GM18511 (cell line): ENCODE measurements around the gene UNC45A.
"Not testable (repeated sequence)": the region's sequence is repeated elsewhere in the genome, so short reads cannot be mapped to it uniquely, and the experiment has no call there.

Experiments used
- ATAC-seq: cut with Tn5 transposase; IDR thresholded peaks from one replicate; pipeline ENCODE4 v1.9.1; 2021; ENCODE audit warnings: mild to moderate bottlenecking, moderate library complexity; ENCODE audit not compliant: unreplicated experiment

UNC45A gene

DNA sequence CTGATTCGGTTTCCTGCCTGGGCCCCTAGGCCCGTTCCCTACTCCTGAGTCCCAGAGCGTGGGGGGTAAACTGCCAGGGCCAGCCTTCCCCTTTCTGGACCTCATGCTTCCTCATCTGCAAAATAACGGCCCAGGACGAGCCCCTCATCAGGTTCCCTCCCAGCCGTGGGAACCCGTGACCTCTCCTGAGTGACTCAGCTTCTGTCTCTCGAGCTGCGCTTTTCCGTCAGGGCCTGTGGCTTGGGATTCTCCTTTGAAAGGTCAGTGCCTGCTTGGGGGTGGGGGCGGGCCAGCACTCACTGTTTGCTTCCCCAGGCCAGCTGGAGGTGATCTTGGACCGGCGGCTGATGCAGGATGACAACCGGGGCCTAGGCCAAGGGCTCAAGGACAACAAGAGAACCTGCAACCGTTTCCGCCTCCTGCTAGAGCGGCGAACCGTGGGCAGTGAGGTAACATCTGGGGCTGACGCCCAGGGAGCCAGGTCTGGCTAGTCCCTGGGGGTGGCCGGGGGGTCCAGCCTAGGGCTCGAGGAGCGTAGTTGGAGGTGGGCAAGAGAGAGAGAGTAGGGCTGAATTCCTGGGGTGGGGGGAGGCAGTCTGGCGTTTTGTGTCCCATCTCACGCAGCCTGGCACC, 19.2 kb upstream of the UNC45A start:
- no peak for ATAC-seq

DNA sequence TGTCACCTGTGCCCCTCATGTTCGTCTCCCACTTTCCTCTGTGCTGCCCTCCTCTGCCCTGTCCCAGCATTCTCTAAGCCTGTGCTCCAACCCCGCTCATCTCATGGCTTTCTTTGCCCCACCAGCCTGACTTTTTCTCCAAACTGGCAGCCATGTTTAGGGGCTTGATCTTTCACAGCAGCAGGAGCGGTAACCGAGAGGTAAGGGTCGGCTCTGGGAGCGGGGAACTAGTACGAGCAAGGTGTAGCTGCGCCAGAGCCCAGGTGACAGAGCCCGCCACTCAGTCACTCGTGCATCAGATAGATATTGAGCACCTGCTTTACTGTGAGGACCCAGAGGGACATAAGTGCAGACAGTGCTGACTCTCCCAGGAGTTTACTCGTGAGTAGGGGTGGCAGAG, 18.6 kb upstream of the UNC45A start:
- ATAC-seq: no peak

DNA sequence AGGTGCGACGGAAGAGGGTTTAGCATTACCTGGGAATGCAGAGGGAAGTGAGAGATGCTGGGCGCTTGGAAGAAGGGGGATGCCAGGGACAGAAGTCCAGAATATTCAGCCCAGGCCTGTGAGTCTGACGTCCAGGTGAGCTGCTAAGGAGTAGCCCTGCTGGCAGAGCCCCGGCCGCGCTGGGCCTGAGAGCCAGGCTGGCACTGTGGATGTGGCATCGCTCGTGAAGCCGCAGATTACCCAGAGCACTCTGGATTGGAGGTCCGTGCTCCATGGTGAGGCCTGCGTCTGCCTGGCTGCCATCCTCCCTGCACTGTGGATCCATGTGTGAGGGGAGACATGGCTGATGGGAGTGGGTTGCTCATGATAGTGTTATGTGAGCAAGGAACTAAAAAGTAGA, 17.5 kb upstream of the UNC45A start:
- ATAC-seq: no peak

DNA sequence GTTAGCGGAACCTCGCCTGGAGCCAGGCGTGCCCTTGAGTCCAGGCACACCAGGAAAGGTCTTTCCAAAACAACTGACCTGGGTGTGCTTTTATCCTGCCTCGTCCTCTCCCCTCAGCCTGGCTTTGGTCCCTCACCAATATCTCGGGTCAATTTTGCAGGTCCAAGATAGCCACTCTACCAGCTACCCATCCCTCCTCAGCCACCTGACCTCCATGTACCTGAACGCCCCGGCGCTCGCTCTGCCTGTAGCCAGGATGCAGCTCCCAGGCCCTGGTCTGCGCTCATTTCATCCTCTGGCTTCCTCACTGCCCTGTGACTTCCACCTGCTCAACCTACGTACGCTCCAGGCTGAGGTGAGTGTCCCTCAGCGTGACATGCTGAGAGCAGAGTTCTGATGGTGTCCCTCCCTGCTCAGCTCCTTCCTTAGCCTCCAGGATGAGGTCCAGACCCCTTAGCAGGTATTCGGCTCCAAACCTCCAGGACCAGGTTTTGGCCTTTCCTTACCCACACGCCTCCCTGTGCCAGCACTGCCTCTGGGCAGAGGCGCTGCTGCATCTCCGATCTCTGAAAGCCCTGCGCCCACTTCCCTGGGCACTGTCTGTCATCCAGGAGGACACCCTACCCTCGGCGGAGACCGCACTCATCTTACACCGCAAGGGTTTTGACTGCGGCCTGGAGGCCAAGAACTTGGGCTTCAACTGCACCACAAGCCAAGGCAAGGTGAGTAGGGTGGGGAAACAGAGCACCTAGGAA, 16.9 kb upstream of the UNC45A start:
- no peak for ATAC-seq

DNA sequence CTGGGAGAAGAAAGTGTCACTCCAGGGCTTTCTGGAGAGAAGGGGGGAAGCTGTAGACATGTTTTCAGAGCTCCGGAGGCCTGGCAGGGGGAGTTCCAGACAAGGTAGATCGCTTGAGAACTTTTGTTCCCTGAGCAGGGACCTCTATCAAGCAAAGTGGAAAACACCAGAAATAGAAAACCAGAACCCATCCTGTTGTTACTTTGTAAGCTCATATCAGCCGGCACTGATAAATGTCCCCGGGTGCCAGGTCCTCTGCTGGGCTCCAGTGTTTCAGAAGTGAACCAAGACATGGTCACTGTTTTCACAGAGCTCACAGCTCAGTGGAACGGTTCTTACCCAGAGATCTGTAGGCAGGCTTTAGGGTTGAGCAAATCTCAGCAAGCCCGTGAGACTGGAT, 16.2 kb upstream of the UNC45A start:
- no peak for ATAC-seq

DNA sequence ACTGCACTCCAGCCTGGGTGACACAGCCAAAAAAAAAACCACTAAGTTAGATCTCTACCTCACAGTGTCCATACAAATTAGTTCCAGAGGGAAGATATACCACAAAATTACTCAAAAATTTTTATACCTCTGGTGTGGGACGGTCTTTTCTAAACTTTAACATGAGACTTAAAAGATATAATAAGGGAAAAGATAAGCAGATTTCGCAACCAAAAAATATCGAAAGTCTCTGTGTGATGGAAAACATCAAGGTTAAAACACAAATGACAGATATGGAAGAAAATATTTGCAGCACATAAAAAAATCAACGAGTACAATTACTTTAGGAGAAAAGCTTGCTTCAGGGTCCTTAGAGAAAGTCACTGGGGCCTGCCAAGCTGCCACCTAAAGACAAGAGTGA, 13.2 kb upstream of the UNC45A start:
- ATAC-seq: no peak

DNA sequence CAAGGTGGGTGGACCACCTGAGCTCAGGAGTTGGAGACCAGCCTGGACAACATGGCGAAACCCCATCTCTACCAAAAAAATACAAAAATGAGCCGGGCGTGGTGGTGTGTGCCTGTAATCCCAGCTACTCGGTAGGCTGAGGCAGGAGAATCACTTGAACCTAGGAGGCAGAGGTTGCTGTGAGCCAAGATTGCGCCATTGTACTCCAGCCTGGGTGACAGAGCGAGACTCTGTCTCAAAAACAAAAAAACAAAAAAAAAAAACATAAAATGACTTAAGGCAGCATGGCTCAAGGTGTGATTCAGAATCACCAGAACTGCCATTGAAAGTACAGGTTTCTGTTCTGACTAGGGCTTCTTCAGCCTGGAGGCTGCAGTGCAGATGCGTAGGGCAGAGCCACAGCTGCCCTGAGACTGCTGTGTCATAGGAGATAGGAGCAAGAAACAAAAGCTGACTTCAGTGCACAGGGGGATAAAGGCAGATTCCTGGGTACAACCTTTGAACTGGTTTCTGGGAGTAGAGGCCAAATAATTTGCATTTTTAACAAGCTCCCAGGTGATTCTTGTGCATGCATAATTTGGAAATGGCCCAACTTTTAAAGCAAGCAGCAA, 12.3 kb upstream of the UNC45A start:
- ATAC-seq: peak; percentile 91

DNA sequence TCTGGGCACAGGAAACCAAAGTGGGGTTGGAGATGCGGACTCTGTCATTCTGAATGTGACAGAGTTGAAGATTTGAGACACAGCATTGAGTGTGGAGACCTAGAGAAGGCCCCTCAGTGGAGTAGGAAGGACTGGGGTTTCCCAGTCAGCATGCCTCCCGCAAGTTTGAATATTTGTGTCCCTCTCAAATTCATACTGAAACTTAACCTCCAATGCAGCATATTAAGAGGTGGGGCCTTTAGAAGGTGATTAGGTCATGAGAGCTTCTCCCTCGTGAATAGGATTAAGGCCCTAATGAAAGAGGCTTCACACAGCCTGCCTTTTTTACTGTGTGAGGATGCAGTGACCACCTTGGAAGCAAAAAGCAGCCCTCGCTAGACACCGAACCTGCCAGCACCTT, 10.7 kb upstream of the UNC45A start:
- ATAC-seq: peak; percentile 66

DNA sequence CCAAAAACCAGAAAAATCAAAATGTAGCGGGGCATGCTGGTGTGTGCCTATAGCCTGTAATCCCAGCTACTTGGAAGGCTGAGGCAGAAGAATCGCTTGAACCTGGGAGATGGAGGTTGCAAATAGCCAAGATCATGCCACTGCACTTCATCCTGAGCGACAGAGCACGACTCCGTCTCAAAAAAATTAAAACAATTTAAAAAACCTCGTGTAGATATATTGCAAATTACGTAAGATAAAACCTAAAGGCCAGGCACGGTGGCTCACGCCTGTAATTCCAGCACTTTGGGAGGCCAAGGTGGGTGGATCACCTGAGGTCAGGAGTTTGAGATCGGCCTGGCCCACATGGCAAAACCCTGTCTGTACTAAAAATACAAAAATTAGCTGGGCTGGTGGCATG, 8.3 kb upstream of the UNC45A start:
- ATAC-seq: not testable (repeated sequence)

DNA sequence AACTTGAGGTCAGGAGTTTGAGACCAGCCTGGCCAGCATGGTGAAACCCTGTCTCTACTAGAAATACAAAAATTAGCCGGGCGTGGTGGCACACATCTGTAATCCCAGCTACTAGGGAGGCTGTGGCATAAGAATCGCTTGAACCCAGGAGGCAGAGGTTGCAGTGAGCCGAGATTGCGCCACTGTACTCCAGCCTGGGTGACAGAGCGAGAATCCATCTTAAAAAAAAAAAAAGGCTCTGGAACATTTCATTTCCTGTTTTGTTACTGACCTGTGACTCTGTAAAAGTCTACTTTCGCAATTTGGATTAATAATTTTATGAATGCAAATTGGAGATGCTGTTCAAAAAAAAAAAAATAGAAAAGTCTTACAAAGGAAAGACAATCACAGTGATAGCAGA, 7.0 kb upstream of the UNC45A start:
- not testable (repeated sequence) for ATAC-seq

DNA sequence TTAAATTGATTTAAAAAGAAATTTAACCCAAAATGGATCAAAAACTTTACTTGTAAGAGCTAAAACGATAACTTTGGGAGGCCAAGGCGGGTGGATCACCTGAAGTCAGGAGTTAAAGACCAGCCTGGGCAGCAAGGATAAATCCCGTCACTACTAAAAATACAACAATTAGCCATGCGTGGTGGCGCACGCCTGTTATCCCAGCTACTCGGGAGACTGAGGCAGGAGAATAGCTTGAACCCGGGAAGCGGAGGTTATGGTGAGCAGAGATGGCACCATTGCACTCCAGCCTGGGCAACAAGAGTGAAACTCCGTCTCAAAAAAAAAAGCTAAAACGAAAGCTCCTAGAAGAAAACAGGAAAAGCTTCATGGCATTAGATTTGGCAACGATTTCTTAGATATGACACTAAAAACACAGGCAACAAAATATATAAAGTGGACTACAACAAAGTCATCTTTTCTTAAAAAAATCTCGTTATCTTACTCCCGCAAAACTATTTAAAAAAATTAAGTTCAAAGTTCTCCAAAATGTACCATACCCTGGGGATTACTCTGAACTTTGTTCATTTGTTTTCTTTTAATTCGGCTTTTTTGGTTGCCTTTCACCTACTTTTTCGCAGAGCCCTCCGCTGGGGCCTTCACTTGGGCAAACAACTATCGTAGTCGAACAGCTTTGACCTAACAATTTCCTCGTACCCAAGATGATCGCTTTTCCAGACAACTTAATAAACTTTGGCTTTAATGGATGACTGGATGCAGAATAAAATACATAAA, 5.7 kb upstream of the UNC45A start:
- peak; percentile 3 for ATAC-seq

DNA sequence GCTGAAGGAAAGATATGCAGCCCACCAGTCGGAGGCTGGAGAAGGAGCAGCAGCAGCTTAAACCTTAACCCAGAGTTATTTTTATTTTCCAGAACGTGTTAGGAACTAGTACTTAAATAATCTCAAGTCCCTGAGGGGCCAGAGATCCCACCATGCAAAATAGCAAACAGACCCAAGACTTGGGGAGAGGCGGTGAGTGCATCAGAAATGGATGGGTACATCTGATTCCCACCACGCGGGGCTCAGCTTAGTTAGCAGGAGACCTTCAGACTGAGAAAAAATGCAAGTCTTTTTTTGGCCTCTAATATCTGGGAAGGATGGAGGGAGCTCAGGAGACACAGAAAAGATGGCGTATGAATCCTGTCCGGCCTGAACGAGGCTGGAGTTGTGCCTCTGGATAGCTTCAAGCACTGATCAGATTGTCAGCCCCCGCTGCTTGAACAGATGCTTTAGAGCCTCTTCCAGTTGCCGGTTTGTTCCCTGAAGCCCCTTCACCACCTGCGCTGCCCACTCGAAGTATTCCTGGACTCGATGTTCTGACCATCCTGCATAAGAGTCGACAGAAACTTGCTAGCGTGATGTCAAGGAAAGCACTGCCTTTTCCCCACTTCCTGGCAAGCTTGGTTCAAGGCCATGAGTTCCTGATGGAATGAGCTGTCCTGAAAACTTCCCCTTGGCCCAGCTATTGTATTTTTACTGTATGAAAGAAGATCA, 4.1 kb upstream of the UNC45A start:
- ATAC-seq: no peak

DNA sequence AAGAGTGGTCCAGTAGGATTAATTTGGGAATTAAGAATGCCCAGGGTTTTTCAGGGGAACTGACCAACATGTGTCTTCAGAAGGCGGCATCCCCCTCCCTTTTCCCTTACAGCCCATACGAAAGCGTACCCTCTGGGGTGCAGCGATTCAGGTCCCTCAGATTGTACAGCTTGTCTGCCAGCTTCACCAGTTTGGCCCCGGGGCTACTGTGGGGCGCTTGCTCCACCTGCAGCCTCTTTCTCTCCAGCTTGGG, 3.6 kb upstream of the UNC45A start:
- no peak for ATAC-seq

DNA sequence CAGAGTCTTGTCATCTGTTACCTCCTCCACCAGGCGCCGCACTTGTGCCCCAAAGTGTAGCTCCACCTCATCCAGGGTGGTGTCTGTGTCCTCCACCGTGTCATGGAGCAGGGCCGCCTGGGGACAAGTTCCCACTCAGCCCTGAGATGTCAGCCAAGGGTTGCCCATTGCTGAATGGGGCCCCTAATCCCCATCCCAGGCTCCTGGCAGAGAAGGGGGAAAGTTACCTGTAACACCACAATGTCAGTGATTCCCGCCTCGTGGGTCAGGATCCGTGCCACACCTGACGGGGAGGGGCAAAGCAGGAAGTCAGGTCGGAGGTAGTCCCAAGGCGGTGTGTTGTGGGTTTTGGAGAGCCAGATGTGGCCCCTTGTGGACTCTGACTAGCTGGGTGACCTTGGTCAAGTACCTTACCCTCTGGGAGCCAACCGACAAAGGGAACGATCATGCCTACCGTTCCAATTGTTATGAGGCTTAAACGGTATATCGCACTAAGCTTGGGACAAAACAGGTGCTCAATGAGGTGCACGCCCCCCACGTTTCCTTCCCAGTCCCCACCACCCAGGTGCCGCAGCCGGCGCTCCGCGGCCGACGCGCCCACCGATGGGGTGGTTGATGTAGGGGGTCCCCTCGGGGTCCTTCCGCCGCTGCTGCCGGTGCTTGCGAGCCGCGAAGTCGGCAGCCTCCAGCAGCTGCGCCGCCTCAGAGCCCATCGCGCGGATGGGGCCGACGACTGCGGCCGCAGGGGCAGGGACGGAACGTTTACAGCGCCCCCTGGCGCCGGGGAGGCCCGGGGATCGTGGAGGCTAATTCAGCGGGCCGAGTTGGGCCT, 3.0 kb upstream of the UNC45A start, which contains the start of gene HDDC3:
HDDC3 (minus strand) TSS at position 722 of the 832 bp plus-strand sequence; CDS start at position 713, 9 bp downstream.
- peak; percentile 52 for ATAC-seq

DNA sequence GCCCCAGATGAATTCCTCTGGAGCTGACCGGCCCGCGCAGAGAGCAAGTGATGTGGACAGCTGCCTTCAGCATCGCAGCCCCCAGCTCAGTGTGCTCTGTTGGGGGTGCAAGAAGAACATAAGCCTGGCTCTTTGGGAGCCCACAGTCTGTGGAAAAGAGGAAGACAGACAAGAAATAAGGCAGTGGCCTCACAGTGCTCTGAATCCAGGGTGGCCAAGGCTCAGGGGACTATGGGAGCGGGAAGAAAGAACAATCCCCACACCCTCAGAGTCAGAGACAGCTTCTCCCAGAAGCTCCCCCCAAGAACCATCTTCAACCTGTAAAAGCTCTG, 2.5 kb upstream of the UNC45A start:
- no peak for ATAC-seq

DNA sequence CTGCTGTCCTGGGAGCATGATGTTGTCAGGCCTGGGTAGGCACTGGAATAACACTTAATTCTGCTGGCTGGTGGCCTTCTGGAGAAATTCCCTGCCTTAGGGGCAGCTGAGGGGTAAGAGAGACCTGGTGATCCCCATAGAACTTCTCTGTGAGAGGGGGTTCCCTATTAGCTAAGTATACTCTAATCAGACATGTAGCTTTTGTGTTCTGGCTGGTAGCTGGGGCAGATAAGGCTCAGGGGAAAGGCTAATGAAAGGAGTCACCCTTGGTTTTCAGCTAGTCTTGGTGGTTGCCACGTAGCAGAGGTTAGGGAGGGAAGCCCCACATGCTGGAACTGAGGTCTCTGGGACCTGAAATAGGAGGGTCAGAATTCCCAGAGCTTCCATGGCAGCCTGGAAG, 1.8 kb upstream of the UNC45A start:
- no peak for ATAC-seq

DNA sequence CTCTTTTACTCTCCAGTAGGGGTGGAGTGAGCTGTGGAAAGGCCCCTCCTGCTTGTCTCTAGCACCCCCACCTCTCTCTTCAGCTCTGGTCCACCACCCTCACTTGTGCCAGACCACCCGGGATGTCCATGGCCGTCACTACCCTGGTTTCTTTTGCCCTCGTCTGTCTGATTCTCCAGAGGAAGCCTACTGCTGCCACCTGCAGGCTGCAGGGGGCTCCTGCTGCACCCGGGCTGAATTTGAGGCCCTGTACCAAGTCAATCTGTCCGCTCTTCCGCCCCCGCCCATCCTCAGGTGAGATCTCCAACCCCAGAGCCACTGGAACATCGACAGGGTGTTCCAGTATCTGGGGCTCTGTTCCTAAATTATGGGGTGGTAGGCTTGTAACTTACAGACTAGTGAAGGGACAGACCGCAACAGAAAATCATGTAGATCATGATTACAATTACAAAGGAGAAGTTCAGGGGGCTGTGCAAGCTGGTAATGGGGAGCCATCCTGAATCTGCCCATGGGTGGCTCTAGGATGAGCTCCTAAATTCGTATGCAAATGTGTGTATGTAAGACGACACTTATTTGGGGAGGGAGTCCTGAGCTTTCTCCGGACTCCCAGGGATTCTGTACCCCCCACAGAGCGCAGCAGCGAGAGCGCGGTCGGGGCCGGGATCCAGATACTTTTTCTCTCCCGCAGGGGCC, 683 bp upstream of the UNC45A start:
- ATAC-seq: peak; percentile 41

DNA sequence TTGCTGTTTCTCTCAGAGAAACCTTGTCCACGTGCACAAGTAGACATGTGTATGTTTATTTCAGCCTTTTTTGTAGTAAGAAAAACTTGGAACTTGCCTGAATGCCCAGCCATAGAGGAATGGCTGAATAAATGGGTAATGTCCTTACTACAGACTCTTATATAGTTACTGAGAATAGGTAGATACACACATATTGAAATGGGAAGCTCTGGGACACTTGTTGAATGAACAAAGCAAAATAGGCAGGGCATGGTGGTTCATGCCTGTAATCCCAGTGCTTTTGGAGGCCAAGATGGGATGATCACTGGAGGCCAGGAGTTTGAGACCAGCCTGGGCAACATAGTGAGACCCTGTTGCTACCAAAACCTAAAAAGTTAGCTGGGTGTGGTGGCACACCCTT, 1.7 kb downstream of the UNC45A start:
- no peak for ATAC-seq

DNA sequence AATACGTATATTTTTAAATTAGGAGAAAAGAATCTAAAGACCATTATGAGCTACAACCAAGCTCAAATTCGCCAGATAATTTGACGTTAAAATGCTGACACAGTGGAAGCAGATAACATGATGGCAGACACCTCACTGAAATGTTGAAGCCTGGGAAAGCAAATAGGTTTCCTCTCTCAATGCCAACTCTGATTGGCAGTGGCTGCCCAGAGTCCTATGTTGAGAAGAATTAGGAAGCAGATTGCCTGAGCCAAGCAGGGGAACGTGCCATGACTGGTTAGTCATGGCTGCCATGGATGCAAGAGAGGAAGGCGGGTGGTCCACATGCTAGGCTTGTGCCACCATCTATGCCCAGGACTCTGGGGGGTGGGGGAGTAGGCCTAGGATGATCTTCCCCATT, 3.2 kb downstream of the UNC45A start:
- no peak for ATAC-seq

DNA sequence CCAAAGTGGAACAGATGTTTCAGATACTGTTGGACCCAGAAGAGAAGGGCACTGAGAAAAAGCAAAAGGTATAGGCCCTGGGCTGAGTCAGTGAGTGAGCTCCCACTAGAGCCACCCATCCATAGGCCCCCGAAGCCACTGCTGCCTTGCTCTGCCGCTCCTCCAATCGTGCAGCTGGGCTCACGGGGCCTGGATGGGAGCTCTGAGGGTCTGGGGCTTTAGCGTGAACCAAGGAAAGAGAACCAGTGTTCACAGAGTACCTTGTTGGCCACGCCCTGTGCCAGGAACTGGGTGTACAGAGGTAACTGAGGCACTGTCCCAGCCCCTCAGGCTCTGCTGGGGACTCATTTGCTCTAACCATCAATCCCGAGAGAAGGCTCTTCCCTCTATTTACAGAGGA, 4.7 kb downstream of the UNC45A start:
- ATAC-seq: no peak
